Epithelial cell of proximal tubule (primary cell): ENCODE data around the gene FBXL20. TPM values are rescaled to one million over a fixed set of nuclear protein-coding genes. Genes with fewer than 3 reads are reported as not detected.
A peak's percentile ranks its signal among the peaks of the same experiment; 100 is the strongest.
"Not testable (repeated sequence)": the region's sequence is repeated elsewhere in the genome, so short reads cannot be mapped to it uniquely, and the experiment has no call there.

Source experiments
- DNase-seq: peaks from one replicate; pipeline ENCODE4 v3.0.0-alpha.2; 2011; ENCODE audit warnings: low read depth
- H3K4me3 ChIP-seq: 2 replicates; pipeline ENCODE4 v1.5.1; 2011; ENCODE audit warnings: low read depth, mild to moderate bottlenecking, low read length
- total RNA-seq: library from RNA; depleted of rRNA; stranded (reverse); fragments of >200 nt; gene quantifications from 2 replicates; pipeline ENCODE4 v1.2.3, GENCODE V29; 2015
- TF ChIP-seq, protein P1 (sequence below): conservative IDR thresholded peaks from 2 replicates; pipeline ENCODE4 v1.5.1; 2012; ENCODE audit warnings: low read depth, mild to moderate bottlenecking, low read length

FBXL20 gene
- total RNA-seq, 1 donor from 2014 or later, result 9.3 TPM

DNA sequence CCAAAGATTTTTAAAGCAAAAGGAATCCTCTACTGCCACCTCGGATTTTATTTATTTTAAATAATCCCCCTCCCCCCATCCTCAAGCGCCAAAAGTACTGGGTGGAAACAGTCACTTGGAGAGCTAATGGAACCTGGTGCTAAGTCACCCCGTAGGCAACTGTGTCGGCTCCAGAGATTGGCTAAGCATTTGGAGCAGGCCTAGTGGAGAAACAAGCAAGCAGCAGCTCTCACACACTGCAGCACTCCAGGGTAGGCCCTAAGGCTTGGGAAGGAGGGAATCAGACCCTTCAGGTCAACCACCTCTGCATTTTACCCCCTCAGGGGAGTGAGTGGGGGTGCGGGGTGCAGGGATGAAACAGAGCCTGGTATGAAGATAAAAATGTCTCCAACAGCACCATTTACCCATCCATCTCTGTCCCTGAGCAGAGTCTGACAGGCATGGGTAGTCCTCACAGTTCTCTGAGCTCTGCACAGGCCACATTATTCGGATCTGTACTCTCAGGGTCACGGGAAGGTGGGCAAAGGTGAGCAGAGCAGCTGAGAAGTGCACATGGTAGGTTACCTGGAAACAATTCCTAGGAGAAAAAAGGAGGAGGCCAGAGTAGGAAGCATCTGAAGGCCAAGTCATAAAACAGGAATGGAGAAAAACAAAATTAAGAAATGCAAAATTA, 148.5 kb downstream of the FBXL20 start:
- no peak for DNase-seq
- TF ChIP-seq, protein P1, sequence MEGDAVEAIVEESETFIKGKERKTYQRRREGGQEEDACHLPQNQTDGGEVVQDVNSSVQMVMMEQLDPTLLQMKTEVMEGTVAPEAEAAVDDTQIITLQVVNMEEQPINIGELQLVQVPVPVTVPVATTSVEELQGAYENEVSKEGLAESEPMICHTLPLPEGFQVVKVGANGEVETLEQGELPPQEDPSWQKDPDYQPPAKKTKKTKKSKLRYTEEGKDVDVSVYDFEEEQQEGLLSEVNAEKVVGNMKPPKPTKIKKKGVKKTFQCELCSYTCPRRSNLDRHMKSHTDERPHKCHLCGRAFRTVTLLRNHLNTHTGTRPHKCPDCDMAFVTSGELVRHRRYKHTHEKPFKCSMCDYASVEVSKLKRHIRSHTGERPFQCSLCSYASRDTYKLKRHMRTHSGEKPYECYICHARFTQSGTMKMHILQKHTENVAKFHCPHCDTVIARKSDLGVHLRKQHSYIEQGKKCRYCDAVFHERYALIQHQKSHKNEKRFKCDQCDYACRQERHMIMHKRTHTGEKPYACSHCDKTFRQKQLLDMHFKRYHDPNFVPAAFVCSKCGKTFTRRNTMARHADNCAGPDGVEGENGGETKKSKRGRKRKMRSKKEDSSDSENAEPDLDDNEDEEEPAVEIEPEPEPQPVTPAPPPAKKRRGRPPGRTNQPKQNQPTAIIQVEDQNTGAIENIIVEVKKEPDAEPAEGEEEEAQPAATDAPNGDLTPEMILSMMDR, result no peak
- H3K4me3 ChIP-seq, result no peak overlapping the region

GRCh38 chr17:39251997-39252396, 149.4 kb downstream of the FBXL20 start:
- DNase-seq, result no peak
- TF ChIP-seq, protein P1, result no peak

DNA sequence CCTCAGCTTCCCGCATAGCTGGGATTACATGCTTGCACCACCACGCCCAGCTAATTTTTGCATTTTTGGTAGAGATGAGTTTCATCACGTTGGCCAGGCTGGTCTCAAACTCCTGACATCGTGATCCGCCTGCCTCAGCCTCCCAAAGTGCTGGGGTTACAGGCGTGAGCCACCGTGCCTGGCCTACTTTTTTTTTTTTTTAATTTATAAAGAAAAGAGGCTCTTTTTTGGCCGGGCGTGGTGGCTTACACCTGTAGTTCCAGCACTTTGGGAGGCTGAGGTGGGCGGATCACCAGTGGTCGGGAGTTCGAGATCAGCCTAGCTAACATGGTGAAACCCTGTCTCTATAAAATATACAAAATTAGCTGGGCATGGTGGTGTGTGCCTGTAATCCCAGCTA, 151.3 kb downstream of the FBXL20 start:
- not testable (repeated sequence) for DNase-seq, H3K4me3 ChIP-seq

More at GRCh38 chr17:39251997-39252396, 149.4 kb downstream of the FBXL20 start:
- H3K4me3 ChIP-seq, result no peak overlapping the region

DNA sequence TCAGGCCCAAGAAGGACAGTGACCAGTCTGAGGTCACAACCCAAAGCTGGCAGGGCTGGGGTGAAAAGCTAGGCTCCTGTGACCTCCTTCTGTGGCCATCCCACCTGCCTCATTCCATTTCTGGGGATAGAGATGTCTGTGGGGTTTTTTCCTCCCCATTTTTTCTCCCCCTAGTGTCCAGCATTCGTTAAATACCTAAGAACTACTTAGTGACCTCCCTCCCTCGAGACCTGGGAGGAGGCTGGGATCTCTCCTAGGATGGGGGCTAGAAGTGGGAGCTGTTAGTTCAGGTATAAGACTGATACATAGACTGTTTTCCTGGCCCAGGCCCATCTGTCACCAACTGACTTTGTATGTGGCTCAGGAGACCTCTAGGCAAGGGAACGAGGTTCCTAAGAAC, 155.2 kb downstream of the FBXL20 start:
- H3K4me3 ChIP-seq, result no peak overlapping the region
- TF ChIP-seq, protein P1, result no peak
- no peak for DNase-seq

DNA sequence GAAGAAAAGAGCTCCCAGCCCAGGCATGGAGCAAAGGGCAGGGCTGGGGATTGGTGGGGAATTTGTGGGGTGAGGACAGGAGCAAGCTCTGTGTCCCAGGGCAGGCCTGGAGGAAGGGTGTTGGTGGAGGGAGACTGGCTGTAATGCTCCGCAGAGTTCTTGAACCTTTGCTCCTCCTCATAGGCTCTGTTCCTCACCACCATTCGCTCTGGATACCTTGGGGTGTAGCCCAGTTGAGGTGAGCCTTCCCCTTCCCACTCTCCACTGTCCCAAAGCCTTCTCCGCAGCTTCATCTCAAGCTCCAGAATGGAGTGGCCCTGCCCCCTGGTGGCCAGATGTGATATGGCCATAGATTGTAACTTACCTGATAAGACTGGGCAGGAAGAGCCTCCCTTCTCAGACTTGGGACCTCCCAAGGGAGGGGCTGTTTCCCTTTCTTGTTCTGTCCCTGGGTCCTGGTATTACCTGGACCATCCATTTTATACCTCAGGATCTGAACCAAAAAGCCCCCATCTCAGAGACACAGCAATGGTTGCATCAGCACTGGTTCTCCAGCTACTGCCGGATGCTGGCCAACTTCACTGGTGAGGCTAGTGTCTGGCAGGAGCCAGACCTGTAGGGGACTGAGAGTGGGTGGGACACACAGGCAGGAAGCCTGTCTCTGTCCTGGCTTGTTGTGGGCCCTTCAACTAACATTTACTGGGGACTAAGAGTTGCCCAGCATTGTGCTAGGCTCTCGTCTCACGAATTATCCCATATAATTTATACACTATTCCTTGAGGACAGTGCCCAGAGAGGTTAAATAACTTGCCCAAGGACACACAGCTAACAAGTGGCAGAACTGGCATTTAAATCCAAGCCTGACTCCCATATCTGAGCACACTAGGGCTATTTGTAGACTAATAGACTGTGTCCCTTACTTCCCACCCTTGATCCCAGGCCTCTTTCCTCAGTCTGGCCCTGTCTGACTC, 156.5 kb downstream of the FBXL20 start:
- H3K4me3 ChIP-seq, result no peak overlapping the region
- no peak for DNase-seq
- TF ChIP-seq, protein P1, result peak; percentile 98

- DNase-seq, result no peak
- H3K4me3 ChIP-seq, result no peak overlapping the region
- TF ChIP-seq, protein P1, result no peak
These were observed 157.3 kb downstream of the FBXL20 start for GRCh38 chr17:39244016-39244599.

GRCh38 chr17:39243155-39243554, 158.3 kb downstream of the FBXL20 start:
- no peak for DNase-seq
- no peak overlapping the region for H3K4me3 ChIP-seq
- TF ChIP-seq, protein P1, result no peak
